Measurements from ENCODE around the gene NEBL. TPM values are rescaled to one million over a fixed set of nuclear protein-coding genes. Genes with fewer than 3 reads are reported as not detected.

NEBL gene
- total and polyA plus RNA-seq, 2 of the 4 experiments (the other 2 are of a cell fraction) = under 0.01 TPM

- no peak overlapping the region for H3K9ac ChIP-seq (ENCODE audit: low read depth, low read length)
- H3K23ac ChIP-seq (ENCODE audit: low read depth, low read length) = no peak overlapping the region
- H3K79me1 ChIP-seq (ENCODE audit: low read depth in 1 of 2, low read length in 2 of 2) = no peaks in the 10 kb centered on the region
- CTCF ChIA-PET = no interaction called here
- in situ Hi-C loops (cut with MboI; ENCODE audit: low sequenced_read_pairs) (no loop called here), intact Hi-C loops (cut with micrococcal nuclease) (no loop called here), dilution Hi-C loops (cut with HindIII; ENCODE audit: low sequenced_read_pairs, unreplicated experiment) (no loop called here)
- DNase-seq = no peak
- H3K4ac ChIP-seq (ENCODE audit: low read depth, low read length) = no peak overlapping the region
- no peak overlapping the region for H2BK120ac ChIP-seq (ENCODE audit: low read depth, low read length)
- H2AFZ ChIP-seq (replicated peaks; ENCODE audit: low read length, poor library complexity) = no peak overlapping the region
- no peak overlapping the region for H3K18ac ChIP-seq (ENCODE audit: low read depth, low read length)
- TF ChIP-seq SMC3 (IDR thresholded peaks at IDR 0.05; ENCODE audit: low read depth, low read length) (no peak), POLR2A (IDR thresholded peaks at IDR 0.05; ENCODE audit: low read depth, low read length) (no peak), MAFK (IDR thresholded peaks at IDR 0.05; ENCODE audit: low read depth, low read length) (no peak), ELK1 (IDR thresholded peaks at IDR 0.05; ENCODE audit: borderline replicate concordance, low read depth, low read length) (no peak), RFX5 (IDR thresholded peaks at IDR 0.05; ENCODE audit: low read depth, low read length) (no peak), CHD1 (IDR thresholded peaks at IDR 0.05; ENCODE audit: low read depth, low read length) (no peak), CEBPB (IDR thresholded peaks at IDR 0.05; ENCODE audit: low read depth, low read length) (no peak), USF2 (IDR thresholded peaks at IDR 0.05; ENCODE audit: low read depth, low read length) (no peak), NFE2L2 (IDR thresholded peaks at IDR 0.05; ENCODE audit: low read depth, low read length) (no peak)
- POLR2A ChIA-PET (ENCODE audit: unreplicated experiment) = no interaction called here
- no peaks in the 10 kb centered on the region for H4K20me1 ChIP-seq (ENCODE audit: insufficient read depth, low read length)
- H3K36me3 ChIP-seq (ENCODE audit: control insufficient read depth, insufficient read depth, low read length) = no peaks in the 10 kb centered on the region
- H2AK5ac ChIP-seq (ENCODE audit: low read depth, low read length) = no peak overlapping the region
- H2BK5ac ChIP-seq (ENCODE audit: low read depth, low read length, poor library complexity, severe bottlenecking) = no peak overlapping the region
- H3K9me1 ChIP-seq (ENCODE audit: insufficient read depth, low read length) = no peaks in the 10 kb centered on the region
- no TSS peak for BruUV-seq (replicated peaks)
- no peaks in the 10 kb centered on the region for H3K27me3 ChIP-seq (ENCODE audit: control insufficient read depth, insufficient read depth, low read length)
- H3K27ac ChIP-seq (ENCODE audit: insufficient read depth, low read length) = no peak overlapping the region
- no peak overlapping the region for H2AK9ac ChIP-seq (replicated peaks; ENCODE audit: low read depth, low read length, poor library complexity)
- no peak overlapping the region for H3K56ac ChIP-seq (ENCODE audit: extremely low read depth, insufficient read depth, low read length)
- no peak overlapping the region for H4K8ac ChIP-seq (ENCODE audit: low read depth in 2 of 2, low read length in 2 of 2)
- 0 out of 2 replicates have a peak, but pooled peaks cover 2% of the 10 kb centered on the region for H3K9me3 ChIP-seq (ENCODE audit: control insufficient read depth, insufficient read depth, low read length)
- H3K14ac ChIP-seq (replicated peaks; ENCODE audit: low read depth, low read length) = no peak overlapping the region
- H3K4me2 ChIP-seq (ENCODE audit: low read depth, low read length) = no peak overlapping the region
- H4K91ac ChIP-seq (ENCODE audit: insufficient read depth, low read depth, low read length) = no peak overlapping the region
- H2BK20ac ChIP-seq (ENCODE audit: low read depth, low read length) = no peak overlapping the region
- H4K5ac ChIP-seq (ENCODE audit: low read depth, low read length) = no peak overlapping the region
- no peak overlapping the region for H3K4me3 ChIP-seq (ENCODE audit: insufficient read depth, low read depth, low read length)
- no CpG with 5 or more reads among the region's 7 CpGs for WGBS, 2 experiments (ENCODE audit: extremely low coverage in 2 of 2, insufficient read length in 1 of 2)
- no peaks in the 10 kb centered on the region for H3K4me1 ChIP-seq (ENCODE audit: control insufficient read depth, insufficient read depth, low read length)
- no peak for ATAC-seq (ENCODE audit: low read depth)
- H2BK15ac ChIP-seq (ENCODE audit: low read depth, low read length) = no peak overlapping the region
Measured at GRCh38 chr10:20871970-20872369, 25.1 kb downstream of the NEBL start.

Measured in IMR-90 (cell line).